MM.1S (cell line): ENCODE results near the gene MPDZ.

ENCODE experiments used
- CTCF ChIP-seq: fragments of 300-600 bp; sonication (generic); IDR thresholded peaks from 2 replicates; pipeline ENCODE4 v1.5.1; 2016; ENCODE audit warnings: antibody characterized with exemption, low read length, mixed read lengths
- EZH2 ChIP-seq: fragments of 300-600 bp; sonication (generic); optimal IDR thresholded peaks from 2 replicates; pipeline ENCODE3; 2017; ENCODE audit warnings: low read depth, mild to moderate bottlenecking, antibody characterized with exemption, low read length, mixed read lengths
- EZH2phosphoT487 ChIP-seq: fragments of 300-600 bp; sonication (generic); IDR thresholded peaks from 2 replicates; pipeline ENCODE4 v1.6.1; 2018; ENCODE audit warnings: antibody characterized with exemption, low read length

- no peak for TF ChIP-seq CTCF
- no peak for TF ChIP-seq EZH2phosphoT487
- TF ChIP-seq EZH2 = no peak
These were observed 73.7 kb downstream of the MPDZ start for GRCh38 chr9:13205824-13206223.
